Measurements from ENCODE around the gene SLC44A3.

GRCh38 chr1:94922761-94923331, 102.7 kb downstream of the SLC44A3 start:
- no peak for TF ChIP-seq POLR2A (IDR thresholded peaks at IDR 0.05)
- no peak for TF ChIP-seq CTCF (IDR thresholded peaks at IDR 0.05)

Data from ovary (tissue), 3 donors.